ENCODE data around the gene LENG1.

GRCh38 chr19:54178581-54179261 lies 19.2 kb upstream of the LENG1 start:
- TF ChIP-seq MAX (CRISPR knock-in tag; IDR thresholded peaks at IDR 0.05) (no peak), IRF2 (CRISPR knock-in tag; IDR thresholded peaks at IDR 0.05) (no peak), ARID3A (IDR thresholded peaks at IDR 0.05; ENCODE audit: borderline replicate concordance, low read depth, low read length) (no peak), GABPA (tag; conservative IDR thresholded peaks at IDR 0.05; ENCODE audit: low read depth) (no peak), CTCF (IDR thresholded peaks at IDR 0.05 in 2 of 3, conservative IDR thresholded peaks at IDR 0.05 in 1 of 3; ENCODE audit: insufficient read depth in 2 of 3, low read depth in 1 of 3, low read length in 3 of 3) (no peak)

All from K562 (cell line).